Activated naive CD8-positive, alpha-beta T cell treated with anti-CD3 and anti-CD28 coated beads for 36 hours (primary cell): ENCODE results near the gene ARHGAP28. TPM values are rescaled to one million over a fixed set of nuclear protein-coding genes. Genes with fewer than 3 reads are reported as not detected.

Experiments
- DNase-seq: peaks from one replicate; pipeline ENCODE4 v3.0.0; 2021
- H3K27ac Mint-ChIP-seq: one replicate; pipeline ENCODE4 v1.8.0; 2022; ENCODE audit warnings: mild to moderate bottlenecking, moderate library complexity, mixed read lengths
- H3K27me3 Mint-ChIP-seq: one replicate; pipeline ENCODE4 v1.8.0; 2022; ENCODE audit warnings: mild to moderate bottlenecking, mixed read lengths
- H3K36me3 Mint-ChIP-seq: one replicate; pipeline ENCODE4 v1.8.0; 2021; ENCODE audit warnings: mild to moderate bottlenecking, mixed read lengths
- H3K4me1 Mint-ChIP-seq: one replicate; pipeline ENCODE4 v1.8.0; 2021; ENCODE audit warnings: mixed read lengths
- H3K4me3 Mint-ChIP-seq: one replicate; pipeline ENCODE4 v1.8.0; 2022; ENCODE audit warnings: mild to moderate bottlenecking, moderate library complexity, mixed read lengths
- H3K9me3 Mint-ChIP-seq: one replicate; pipeline ENCODE4 v1.8.0; 2022; ENCODE audit warnings: mixed read lengths
- total RNA-seq, 2 experiments: library from RNA; stranded (reverse); gene quantifications; one replicate each; pipeline ENCODE4 v1.2.3, GENCODE V29; 2021

ARHGAP28 gene, protein sequence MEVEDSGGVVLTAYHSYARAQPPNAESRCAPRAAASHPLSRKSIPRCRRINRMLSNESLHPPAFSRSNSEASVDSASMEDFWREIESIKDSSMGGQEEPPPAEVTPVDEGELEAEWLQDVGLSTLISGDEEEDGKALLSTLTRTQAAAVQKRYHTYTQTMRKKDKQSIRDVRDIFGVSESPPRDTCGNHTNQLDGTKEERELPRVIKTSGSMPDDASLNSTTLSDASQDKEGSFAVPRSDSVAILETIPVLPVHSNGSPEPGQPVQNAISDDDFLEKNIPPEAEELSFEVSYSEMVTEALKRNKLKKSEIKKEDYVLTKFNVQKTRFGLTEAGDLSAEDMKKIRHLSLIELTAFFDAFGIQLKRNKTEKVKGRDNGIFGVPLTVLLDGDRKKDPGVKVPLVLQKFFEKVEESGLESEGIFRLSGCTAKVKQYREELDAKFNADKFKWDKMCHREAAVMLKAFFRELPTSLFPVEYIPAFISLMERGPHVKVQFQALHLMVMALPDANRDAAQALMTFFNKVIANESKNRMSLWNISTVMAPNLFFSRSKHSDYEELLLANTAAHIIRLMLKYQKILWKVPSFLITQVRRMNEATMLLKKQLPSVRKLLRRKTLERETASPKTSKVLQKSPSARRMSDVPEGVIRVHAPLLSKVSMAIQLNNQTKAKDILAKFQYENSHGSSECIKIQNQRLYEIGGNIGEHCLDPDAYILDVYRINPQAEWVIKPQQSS
- total RNA-seq, result not detected

DNA sequence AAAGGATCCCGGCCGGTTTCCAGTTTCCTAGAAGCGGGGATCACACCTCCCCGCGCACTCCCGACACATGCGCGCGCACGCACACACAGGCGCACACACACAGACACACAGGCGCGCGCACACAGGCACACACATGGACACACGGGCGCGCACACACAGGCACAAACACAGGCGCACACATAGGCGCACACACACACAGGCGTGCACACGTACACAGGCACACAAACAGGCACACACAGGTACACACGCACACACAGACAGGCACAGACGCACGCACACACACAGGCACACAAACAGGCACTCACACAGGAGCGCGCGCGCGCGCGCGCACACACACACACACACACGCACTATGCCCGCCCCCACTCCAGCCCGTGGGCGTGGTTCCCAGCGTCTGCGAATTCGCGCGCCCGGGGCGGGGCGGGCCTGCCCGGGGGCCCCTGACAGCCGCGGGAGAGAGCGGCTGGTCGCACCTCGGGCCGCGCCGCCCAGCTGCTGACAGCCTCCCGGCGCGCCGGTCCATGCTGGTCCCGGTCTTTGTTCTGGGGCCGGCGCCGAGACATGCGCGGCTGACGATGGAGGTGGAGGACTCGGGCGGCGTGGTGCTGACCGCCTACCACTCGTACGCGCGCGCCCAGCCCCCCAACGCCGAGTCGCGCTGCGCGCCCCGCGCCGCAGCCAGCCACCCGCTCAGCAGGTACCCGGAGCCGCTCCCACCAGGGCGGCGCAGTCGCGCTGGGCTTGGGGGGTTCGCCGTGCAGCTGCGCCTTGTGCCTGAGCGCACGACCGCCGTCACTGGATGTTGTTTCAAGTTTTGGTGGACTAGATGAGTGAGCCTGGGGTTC, at the start of gene ARHGAP28:
TSS of gene ARHGAP28 (plus strand) at position 470 of the 845 bp plus-strand sequence. CDS start at position 576, 106 bp downstream.
- Mint-ChIP-seq H3K4me3 (peak within 1 kb of the TSS; percentile 65), H3K36me3 (no peaks in the 10 kb centered on the region), H3K9me3 (no peaks in the 10 kb centered on the region), H3K27ac (peak within 1 kb of the TSS; percentile 84), H3K27me3 (peaks cover 33% of the 10 kb centered on the region), H3K4me1 (peaks cover 5% of the 10 kb centered on the region)
- DNase-seq, result peak; percentile 38

DNA sequence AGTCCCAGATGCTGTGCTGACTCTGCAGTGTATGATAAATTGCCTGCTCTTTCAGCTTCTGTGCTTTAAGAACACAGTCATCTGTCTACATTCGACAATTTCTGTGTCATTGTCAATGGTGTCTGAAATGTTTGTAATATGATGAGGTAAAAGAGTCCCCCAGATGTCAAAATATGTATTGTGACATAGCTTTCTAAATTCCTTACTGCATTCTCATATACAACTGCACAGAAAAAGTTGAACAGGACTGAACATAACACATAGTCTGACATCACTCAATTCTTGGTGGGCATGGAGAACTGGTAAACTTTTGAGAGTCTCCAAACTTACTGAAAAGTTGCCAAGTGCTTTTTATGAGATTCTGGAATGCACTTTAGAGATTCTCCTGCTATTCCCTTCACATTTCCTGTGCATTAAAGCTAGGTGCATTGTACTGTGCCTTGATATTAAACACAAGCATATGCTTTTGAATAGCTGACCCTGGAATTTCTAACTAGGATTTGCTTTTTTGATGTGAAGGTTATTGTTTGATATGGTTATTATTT, 48.1 kb upstream of the ARHGAP28 start:
- Mint-ChIP-seq H3K9me3 (no peaks in the 10 kb centered on the region), H3K4me1 (no peaks in the 10 kb centered on the region), H3K4me3 (no peak overlapping the region), H3K36me3 (no peaks in the 10 kb centered on the region), H3K27ac (no peak overlapping the region), H3K27me3 (no peaks in the 10 kb centered on the region)
- DNase-seq, result no peak

DNA sequence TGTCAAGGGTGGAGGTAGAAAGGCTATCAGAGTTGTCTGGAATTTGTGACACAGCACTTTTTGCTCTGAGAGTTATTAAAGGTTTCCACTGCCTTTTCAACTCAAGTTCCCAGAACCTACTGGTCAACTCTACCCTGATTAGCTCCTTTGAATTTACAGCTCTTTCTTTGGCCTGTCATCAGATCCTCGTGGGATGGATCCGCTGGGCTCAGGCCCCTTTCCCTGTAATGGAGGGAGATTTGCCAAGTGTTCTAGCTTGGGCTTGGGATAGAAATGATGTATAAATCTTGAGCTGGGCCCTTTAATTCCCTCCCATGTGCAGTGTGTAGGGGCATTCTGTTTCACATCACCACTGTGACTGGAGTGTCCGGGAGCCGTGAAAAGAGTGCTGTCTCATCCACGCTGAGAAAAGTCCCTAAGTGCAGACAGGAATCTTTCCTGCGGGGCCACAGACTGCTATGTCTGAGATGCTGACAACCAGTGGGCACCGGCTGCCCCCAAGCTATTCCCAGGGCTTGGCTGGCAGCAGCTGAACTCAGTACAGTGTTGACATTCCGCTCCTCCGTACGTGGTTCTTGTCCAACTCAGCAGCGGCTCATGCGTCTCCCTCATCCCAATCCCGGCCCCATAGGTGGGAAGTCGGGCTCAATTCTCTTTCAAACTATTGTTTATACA, 46.9 kb upstream of the ARHGAP28 start:
- H3K9me3 Mint-ChIP-seq, result no peaks in the 10 kb centered on the region
- H3K27ac Mint-ChIP-seq, result no peak overlapping the region
- H3K27me3 Mint-ChIP-seq, result no peaks in the 10 kb centered on the region
- no peaks in the 10 kb centered on the region for H3K36me3 Mint-ChIP-seq
- H3K4me3 Mint-ChIP-seq, result no peak overlapping the region
- DNase-seq, result no peak
- no peaks in the 10 kb centered on the region for H3K4me1 Mint-ChIP-seq

DNA sequence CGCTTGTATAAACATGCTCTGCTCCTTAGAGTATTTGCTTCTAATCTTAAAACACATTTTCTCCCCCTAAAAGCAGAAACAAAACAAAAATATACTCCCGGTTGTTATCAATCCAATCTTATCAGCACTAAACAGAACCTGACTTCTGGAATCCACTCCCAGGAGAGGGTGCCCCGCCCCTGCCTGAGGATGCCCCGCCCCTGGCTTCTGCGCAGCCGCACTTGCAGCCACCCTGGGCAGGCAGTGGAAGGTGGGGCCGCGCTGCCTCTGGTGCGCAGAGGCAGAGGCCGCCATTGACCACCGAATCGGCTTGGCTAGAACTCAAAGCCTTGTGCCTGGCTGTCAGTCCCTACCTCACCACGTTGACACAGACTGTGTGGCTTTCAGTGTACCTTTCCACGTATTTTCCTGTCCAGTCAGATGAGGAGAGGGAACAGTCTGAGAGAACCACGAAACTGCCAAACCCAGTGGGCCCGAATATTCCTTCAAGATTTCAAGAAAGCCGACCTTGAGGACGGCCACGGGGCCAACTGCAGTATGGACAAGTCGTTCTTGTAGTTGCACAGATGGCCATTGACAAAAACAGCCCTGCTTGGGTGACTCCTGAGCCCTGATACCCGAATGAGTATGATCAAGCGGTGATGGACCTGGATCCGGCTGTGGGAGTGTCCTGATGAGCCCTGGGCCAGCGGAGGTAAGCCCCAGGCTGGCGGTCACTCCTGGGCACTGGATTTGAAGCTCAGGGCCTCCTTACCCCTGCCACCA, 46.2 kb upstream of the ARHGAP28 start:
- no peak overlapping the region for H3K4me3 Mint-ChIP-seq
- H3K4me1 Mint-ChIP-seq, result no peaks in the 10 kb centered on the region
- H3K9me3 Mint-ChIP-seq, result no peaks in the 10 kb centered on the region
- H3K27me3 Mint-ChIP-seq, result no peaks in the 10 kb centered on the region
- DNase-seq, result no peak
- no peak overlapping the region for H3K27ac Mint-ChIP-seq
- H3K36me3 Mint-ChIP-seq, result no peaks in the 10 kb centered on the region

DNA sequence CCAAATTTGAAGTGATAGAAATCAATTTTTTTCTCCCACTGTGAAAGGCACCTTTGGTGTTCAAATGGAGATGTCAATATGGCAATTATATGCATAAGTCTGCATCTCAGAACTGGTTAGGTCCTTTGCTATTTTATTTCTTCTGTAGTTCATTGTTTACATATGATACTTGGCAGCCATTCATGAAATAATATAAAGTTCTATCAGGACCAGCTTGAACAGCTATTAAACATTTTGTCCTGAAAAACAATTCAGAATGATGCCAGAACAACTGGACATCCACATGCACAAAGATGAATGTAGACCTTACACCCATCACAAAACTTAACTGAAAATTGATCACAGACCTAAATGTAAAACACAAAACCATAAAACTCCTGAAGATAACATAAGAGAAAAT, 41.8 kb upstream of the ARHGAP28 start:
- H3K27ac Mint-ChIP-seq, result no peak overlapping the region
- H3K4me1 Mint-ChIP-seq, result no peaks in the 10 kb centered on the region
- DNase-seq, result no peak
- H3K27me3 Mint-ChIP-seq, result no peaks in the 10 kb centered on the region
- no peaks in the 10 kb centered on the region for H3K9me3 Mint-ChIP-seq
- H3K36me3 Mint-ChIP-seq, result no peaks in the 10 kb centered on the region
- no peak overlapping the region for H3K4me3 Mint-ChIP-seq

DNA sequence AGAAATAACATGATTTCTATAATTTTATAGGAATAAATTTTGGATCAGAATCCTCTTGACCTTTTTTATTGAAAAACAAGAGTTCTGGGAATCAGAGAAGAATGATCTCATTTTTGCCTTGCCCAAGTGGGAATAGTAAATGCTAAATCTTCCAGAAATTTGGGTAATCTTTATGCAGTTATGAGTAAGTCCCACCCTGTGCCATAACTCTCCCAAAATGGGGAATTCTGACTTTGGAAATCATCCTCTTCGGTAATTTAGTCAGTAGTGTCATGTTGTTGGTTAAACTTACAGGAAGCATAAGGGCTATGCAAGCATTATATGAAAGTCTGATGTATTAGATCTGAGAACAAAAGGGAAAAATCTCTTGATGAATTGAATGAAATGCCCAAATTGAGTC, 20.6 kb upstream of the ARHGAP28 start:
- Mint-ChIP-seq H3K36me3 (no peaks in the 10 kb centered on the region), H3K27ac (no peak overlapping the region), H3K4me3 (no peak overlapping the region), H3K4me1 (no peaks in the 10 kb centered on the region), H3K9me3 (peaks cover 10% of the 10 kb centered on the region), H3K27me3 (no peaks in the 10 kb centered on the region)
- no peak for DNase-seq

DNA sequence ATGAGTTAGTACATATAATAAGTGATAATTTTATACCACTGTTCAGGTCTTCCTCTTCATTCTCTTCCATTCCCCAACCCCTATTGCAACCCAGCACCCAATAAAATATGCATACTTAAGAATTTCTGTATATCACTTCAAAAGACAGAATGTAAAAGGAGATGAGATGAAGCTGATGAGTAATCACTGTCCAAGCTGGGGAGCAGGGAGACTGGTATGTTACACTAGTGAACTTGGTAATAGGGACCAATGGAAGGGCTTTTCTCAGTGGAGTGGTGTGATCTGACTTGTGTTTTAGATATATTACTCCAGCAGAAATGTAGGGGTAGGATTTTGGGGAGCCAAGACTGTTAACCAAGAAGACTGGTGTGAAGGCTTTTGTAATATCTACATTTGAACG, 18.0 kb upstream of the ARHGAP28 start:
- Mint-ChIP-seq H3K9me3 (peaks cover 6% of the 10 kb centered on the region), H3K27me3 (no peaks in the 10 kb centered on the region), H3K4me3 (no peak overlapping the region), H3K36me3 (no peaks in the 10 kb centered on the region), H3K27ac (no peak overlapping the region), H3K4me1 (no peaks in the 10 kb centered on the region)
- DNase-seq, result no peak

DNA sequence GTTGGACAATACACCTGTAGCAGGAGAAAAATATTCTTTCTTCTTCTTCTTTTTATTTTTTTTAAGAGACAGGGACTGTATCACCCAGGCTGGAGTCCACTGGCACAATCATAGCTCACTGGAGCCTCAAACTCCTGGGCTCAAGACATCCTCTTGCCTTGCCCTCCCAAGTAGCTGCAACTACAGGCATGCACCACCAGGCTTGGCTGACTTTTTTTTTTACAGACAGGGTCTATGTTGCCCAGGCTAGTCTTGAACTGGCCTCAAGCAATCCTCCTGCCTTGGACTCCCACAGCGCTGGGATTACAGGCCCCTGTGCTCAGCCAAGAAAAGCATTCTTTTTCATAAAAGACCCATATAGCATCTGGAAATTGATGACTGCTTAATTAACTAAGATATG, 17.1 kb upstream of the ARHGAP28 start:
- H3K9me3 Mint-ChIP-seq, result peaks cover 2% of the 10 kb centered on the region
- no peak for DNase-seq
- no peaks in the 10 kb centered on the region for H3K4me1 Mint-ChIP-seq
- H3K36me3 Mint-ChIP-seq, result no peaks in the 10 kb centered on the region
- H3K27me3 Mint-ChIP-seq, result no peaks in the 10 kb centered on the region
- no peak overlapping the region for H3K27ac Mint-ChIP-seq
- H3K4me3 Mint-ChIP-seq, result no peak overlapping the region

DNA sequence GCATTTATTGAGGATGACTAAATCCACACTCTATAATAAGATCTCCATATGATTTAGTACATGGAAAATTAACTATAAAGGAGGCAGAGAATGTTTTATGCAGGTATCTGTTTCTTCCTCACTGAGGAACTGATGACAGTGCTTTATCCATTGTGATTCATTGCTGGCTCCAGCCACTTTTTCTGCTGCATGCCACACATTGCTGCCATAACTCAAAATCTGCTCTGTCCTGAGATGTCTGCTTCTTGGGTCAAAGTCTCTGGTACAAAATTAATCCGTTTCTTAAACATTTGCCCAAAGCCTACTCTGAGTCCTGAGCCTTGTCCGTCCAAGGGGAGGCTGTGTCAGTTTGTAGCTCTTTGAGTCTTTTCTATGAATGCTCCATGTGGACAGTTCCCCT, 15.5 kb upstream of the ARHGAP28 start:
- Mint-ChIP-seq H3K36me3 (no peaks in the 10 kb centered on the region), H3K27me3 (no peaks in the 10 kb centered on the region), H3K4me1 (no peaks in the 10 kb centered on the region), H3K4me3 (no peak overlapping the region), H3K27ac (no peak overlapping the region), H3K9me3 (peaks cover 2% of the 10 kb centered on the region)
- no peak for DNase-seq

DNA sequence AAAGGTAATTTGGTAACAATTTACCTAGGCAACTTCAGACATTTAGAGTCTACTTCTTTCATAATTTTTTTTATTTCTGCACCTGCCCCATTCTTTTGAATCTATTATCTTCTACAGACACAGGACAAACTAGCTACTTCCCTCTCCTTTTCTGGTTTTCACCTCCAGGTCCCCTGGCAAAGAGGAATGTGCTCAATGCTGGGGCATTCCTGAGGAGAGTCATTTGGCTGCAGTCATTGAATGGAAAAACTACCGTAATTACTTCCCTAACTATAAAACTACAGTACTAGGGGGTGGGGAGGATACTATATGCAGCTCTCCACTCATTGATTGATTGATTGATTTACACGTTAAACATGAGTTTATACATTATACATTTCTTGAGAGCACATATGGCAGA, 11.2 kb upstream of the ARHGAP28 start:
- Mint-ChIP-seq H3K27ac (no peak overlapping the region), H3K4me3 (no peak overlapping the region), H3K4me1 (no peaks in the 10 kb centered on the region), H3K27me3 (no peaks in the 10 kb centered on the region), H3K9me3 (peaks cover 2% of the 10 kb centered on the region), H3K36me3 (no peaks in the 10 kb centered on the region)
- DNase-seq, result no peak

DNA sequence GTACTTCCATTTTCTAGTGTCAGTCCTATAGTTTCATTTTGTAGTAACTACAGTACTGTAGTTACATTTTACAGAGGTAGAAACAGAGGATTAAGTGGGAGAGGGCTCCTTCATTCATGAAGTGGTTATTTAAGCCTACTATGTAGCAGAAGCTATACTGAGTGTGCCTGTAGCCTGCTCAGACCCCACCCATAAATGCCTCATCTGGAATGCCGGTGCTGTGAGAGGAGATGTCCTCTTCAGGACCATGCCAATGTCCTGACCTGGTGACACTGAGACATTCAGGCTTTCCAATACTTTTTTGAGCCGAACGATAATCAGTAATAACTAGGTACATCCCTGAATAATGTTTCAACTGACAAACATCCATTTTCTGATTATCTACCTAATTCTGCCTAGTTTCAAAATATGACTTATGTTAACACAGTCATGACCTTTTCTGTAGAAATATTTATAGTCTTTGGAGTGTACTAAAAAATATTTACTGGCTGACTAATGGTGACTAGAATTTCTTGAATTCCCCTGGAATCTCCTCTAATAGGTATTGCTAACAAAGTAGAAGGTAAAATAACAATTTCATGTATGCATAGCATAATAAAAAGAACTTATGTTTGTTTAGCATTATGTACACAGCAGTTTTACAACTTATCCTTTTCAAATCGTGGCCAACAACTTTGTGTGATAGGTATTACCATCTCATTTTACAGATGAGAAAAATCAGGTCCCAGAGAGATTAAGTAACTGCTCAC, 10.2 kb upstream of the ARHGAP28 start:
- peaks cover 2% of the 10 kb centered on the region for H3K9me3 Mint-ChIP-seq
- no peaks in the 10 kb centered on the region for H3K4me1 Mint-ChIP-seq
- H3K36me3 Mint-ChIP-seq, result no peaks in the 10 kb centered on the region
- DNase-seq, result no peak
- no peak overlapping the region for H3K27ac Mint-ChIP-seq
- H3K4me3 Mint-ChIP-seq, result no peak overlapping the region
- H3K27me3 Mint-ChIP-seq, result no peaks in the 10 kb centered on the region

DNA sequence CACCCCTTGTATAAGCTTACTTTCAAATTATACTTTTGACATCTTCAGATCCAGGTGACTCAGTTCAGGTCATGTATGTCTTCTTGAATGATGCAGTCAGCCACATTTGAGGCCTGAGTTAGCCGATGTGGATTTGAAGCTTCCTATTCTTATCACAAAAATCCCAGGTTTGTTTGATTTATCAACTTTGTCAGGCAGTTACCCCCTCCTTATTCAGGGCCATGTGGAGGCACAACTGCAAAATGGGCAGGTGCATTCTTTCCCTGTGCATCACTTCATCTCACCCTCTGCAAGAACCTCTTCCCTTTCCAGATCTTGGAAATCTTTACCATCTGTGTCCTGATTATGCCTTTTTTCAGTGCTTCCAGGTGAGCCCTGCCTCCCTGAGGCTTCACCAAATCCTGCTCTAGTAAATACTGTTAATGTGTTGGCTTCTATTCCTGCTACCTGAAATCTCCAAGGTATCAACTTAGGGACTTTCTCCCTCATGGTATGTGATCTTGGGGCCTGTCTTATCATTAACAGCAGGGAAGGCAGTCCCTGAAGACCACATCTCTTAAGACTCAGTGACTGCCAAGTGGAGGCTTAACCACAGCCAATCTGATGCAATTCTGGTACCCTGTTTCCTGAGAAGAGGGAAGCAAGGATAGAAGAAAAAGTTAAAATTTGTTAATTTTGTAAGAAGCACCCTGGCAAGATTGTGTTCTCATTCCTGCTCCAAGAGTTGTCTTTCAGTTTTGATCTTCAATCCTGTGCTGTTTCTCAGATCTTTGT, 9.4 kb upstream of the ARHGAP28 start:
- Mint-ChIP-seq H3K4me3 (no peak overlapping the region), H3K27ac (no peak overlapping the region), H3K9me3 (peaks cover 2% of the 10 kb centered on the region), H3K36me3 (no peaks in the 10 kb centered on the region), H3K4me1 (no peaks in the 10 kb centered on the region), H3K27me3 (no peaks in the 10 kb centered on the region)
- DNase-seq, result no peak

DNA sequence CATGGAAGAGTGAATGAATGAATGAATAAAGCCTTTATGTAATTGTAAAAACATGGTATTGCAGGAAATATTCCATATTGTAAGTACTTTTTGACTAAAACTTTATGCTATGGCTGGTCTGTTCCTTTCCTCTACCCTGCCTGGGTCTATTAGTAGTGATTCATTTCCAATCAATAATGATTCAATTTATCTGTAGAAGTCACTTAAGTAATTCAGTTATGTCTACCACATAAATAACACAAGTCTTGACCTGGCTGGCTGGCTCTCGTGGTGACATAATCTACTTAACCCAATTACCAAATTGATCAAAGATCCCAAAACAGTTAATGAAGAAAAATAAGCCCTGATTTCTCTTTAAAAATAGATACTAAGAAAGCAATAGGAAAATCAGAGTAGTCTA, 7.8 kb upstream of the ARHGAP28 start:
- H3K36me3 Mint-ChIP-seq, result no peaks in the 10 kb centered on the region
- H3K9me3 Mint-ChIP-seq, result no peaks in the 10 kb centered on the region
- no peaks in the 10 kb centered on the region for H3K27me3 Mint-ChIP-seq
- no peak overlapping the region for H3K27ac Mint-ChIP-seq
- no peaks in the 10 kb centered on the region for H3K4me1 Mint-ChIP-seq
- no peak overlapping the region for H3K4me3 Mint-ChIP-seq
- DNase-seq, result no peak
